Inferior parietal cortex (tissue), 1 donor: ENCODE results near the gene MRS2.

Source experiments
- DNase-seq: peaks from one replicate; pipeline ENCODE4 v3.0.0-alpha.2; 2016; ENCODE audit errors: extremely low spot score

The MRS2 gene

DNA sequence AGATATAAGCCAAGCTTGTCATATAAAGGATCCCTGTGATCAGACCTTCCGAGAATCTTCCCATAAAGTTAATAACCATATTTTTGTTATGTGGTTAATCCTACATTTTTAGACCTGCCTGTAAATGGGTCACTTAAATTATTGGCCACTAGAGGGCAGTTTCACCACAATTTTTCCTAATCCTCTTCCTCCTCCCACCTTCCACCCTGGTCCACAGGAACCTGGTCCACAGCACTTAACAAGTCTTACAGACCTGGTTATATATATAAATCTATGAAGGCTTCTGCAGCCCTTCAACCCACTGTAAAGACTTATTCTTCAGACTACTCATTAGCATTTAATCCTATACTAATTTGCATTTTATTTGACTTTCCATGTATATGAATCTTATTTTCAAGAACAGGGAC, 28.3 kb downstream of the MRS2 start:
- peak; percentile 49 for DNase-seq

DNA sequence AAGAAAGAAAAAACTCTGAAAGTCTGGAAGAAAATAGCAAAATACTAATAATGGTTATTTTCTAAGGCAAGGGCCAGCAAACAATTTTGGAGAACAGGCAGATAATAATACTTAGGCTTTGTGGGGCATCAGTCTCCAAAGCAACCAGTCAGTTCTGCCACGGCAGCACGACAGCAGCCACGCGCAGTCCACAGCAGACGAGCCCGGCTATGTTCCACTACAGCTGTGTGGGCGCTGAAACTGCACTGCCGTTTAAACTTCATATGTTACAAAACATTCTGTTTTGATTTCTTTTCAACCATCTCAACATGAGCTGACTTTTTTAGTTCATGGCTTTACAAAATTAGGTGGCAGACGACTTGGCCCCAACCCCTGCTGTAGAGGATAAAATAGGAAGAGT, 29.9 kb downstream of the MRS2 start:
- no peak for DNase-seq

DNA sequence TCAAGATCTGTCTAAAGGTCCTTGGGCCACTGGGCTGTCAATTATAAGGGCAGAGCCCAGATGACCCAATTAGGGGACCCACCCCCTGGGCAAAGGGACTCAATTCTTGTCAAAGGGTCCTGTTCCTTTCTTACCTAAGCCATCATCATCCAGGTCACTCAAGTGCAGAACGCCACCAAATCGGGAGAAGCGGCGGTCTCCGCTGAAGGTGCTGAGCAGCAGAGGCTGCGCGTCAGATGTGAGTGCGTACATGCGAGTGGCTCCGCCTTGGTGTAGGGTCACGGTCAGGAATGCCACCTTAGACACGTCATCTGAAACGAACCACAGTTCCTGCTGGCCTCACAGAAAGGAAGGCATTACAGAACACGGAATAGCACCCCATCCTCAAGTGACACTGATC, 34.2 kb downstream of the MRS2 start:
- DNase-seq: no peak

DNA sequence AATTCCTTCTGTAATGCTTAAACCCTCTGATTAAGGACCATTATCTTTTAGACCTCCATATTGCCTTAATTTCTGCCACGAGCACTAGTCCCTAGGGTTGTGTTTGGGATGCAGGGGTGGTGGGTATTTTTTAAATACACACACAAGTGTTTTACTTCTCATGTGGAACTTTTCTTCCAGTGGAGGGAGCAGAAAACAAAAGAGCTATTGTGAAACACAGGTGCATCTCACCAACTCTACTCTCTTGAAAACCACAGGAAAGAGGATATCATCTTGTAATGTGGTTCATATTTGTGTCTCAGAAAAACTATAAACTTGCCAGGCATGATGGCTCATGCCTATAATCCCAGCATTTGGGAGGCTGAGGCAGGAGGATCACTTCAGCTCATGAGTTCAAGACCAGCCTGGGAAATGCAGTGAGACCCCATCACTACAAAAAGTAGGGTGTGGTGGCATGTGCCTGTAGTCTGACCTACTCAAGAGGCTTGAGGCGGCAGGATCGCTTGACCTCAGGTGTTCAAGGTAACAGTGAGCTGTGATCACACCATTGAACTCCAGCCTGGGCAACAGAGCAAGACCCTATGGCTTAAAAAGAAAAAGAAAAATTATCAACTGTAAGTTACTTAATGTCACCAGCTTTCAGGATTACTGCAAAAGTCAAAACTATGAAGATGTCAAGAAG, 37.3 kb downstream of the MRS2 start:
- no peak for DNase-seq

DNA sequence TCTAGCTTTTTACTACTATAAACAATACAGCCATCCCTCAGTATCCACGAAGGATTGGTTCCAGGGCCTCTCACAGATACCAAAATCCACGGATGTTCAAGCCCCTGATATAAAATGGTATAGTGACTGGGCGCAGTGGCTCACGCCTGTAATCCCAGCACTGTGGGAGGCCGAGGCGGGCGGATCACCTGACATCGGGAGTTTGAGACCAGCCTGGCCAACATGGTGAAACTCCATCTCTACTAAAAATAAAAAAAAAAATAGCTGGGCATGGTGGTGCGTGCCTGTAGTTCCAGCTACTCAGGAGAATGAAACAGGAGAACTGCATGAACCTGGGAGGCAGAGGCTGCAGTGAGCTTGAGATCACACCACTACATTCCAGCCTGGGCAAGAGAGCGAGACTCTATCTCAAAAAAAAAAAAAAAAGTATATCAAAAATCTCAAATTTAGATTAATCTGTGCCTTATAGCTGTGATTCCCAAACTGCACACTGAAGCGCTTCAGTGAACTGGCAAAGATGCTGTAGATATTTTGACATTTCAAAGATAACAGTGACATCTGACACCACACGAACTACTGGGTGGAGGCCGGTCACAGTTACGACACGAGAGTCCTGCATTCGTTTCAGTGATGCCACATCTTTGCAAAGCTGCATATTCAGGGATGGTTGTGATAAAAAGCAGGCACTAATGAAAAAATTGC, 38.3 kb downstream of the MRS2 start:
- no peak for DNase-seq

DNA sequence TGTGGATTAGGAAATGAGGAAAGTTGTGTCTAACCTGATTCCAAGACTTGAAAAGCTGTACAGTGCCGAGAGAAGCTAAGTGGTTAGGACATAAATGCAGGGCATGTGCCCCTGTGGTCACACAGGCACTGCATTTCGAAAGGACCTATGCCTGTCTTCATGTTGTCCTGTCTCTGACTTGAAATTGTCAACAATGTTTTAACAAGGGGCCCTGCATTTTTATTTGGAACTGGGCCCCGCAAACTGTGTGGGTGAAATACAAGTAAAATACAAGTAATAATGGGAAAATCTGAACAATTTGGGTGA, 38.8 kb downstream of the MRS2 start:
- DNase-seq: no peak

DNA sequence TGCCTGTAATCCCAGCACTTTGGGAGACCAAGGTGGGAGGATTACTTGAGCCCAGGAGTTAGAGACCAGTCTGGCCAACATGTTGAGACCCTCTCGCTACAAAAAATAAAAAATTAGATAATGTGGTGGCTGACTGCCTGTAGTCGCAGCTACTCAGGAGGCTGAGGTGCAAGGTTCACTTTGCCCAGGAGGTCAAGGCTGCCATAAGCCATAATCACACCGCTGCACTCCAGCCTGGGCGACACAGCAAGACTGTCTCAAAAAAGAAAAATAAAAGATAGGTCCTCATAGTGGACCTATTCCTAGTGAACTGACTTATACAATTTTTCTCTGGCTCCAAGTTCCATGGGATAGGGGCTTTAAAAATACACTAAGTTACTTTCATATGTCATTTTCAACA, 41.9 kb downstream of the MRS2 start:
- no peak for DNase-seq

DNA sequence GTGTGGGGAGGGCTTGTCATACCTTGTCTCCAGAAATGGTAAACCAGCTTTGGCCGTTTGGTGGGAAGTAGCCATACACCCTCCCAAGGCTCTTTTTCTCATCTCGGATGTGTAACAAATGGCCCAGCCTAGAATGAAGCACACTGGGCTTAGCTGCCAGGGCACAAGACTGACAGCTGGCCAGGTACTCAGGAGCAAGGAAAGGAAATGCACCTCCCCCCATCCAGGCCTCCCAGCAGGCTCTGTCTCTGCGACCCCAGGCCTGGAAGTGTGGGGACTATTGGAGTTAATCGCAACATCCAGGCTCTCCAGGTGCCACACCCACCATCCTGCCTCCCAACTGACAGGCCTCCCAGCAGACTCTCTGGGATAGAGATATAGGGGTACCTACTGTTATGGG, 43.0 kb downstream of the MRS2 start:
- DNase-seq: no peak

DNA sequence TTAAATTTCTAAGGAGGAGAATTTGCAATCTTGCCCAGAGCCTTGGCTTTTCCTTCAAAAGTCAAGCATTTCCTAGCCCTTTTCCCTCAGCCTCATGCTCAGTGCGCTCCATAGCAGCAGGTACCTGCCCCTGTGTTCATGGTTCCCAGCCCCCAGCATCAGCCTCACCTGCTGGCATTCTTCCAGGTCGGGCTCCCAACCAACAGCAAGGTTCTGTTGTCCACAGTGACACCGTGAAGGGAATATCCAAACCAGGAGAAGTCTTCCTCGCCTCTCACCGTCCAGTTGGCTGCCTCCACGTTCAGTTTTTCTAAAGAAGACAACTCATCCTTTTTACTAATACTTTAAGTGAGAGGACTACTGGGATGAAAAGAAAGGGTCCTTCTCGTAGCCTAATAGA, 43.9 kb downstream of the MRS2 start:
- no peak for DNase-seq

DNA sequence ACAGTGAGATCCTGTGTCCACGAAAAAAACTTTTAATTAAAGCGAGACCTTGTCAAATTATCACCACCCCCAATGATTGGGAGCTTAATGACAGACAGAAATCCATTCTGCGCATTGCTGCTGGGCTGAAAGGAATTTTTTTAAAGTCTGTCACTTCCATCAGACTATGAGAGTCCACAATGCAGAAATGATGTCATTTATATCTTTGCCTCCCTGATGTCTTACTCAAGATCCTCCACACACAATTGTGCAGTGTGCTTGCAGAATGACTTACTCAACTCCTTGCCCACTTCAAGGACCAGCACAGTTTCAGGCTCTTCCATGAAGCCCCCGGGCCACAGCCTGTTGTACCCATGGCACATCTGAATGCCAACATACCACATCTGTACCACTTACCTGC, 45.7 kb downstream of the MRS2 start:
- DNase-seq: no peak

DNA sequence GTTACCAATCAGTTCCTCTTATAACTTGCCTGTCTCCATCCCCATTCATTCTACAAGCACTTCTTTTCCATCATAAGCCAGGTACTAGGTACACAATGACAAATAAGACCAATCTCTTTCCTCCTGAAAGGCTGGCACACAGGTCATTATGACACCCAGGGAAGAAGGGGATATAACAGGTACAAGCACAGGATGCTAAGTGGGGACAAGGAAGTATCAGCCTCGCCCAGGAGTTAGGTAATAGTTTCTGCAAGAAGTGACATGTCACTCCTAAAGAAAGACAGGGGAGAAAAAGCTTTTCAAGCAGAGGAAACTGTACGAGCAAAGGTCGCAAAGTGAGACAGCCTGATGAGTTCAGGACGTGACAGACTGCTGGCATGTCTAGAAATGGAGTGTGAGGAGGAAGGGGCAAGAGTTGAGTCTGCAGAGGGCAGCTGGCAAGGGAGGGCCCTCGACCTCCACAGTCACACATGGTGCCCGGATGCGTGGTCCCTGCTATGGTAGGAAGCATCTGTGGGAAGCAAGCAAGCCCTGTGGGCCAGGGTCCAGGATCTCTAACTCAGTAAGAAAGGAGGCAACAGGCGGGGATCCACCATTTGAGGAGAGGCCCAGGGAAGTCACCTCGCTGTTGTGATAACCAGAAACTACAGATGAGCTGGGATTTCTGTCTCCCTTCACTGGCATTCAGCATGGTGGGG, 46.2 kb downstream of the MRS2 start:
- no peak for DNase-seq

DNA sequence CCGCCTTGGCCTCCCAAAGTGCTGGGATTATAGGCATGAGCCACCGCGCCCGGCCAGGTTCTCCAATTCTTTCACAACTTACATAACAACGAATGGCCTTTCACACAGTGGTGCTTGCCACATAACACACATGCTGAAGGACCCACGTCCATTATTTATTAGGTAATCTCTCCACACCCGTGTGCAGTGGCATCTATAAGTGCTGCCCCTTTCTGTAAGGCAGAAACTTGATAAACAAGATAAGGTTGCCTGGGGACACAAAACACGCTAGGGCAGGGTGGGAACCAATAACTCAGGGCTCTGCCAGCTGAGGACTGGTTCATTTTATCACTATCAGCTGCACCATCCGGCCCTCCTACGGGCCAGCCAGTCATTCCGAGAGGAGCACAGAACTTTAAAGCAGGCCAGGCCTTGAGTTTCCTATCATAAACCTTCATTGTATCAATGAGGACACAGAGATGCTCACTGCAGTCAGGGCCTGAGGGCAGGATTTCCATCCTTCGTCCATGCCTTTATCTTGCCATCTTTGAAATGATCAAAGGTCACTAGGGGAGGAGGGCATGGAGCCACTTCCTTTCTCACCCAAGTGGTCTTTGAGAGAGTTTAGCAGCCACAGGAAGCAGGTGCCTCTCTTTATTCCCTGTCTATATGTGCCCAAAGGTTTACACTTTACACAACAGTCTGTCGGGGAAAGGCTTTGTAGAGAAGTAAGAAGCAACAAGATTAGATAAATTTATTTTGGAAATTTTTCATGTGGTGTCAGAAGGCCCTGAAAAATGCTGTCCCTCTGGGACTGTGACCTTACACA, 49.0 kb downstream of the MRS2 start:
- no peak for DNase-seq

DNA sequence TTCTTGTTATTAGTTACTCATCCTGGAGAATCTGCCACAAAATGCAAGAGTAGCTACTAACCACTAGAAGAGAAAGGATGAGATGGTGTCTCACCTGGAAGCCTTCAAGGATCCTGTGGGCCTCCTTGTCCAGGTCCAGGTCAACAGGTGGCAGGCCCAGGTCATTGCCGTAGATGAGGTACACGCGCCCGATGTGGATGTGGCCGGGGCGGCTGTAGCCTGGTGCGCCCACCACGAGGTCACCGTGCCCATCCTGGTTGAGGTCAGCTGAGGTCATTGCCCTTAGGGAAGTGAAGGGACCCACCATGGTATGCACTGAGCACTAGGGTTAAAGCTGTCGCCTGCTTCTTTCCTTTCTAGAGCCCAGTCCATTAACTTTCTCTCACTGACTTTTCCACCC, 51.2 kb downstream of the MRS2 start:
- no peak for DNase-seq

DNA sequence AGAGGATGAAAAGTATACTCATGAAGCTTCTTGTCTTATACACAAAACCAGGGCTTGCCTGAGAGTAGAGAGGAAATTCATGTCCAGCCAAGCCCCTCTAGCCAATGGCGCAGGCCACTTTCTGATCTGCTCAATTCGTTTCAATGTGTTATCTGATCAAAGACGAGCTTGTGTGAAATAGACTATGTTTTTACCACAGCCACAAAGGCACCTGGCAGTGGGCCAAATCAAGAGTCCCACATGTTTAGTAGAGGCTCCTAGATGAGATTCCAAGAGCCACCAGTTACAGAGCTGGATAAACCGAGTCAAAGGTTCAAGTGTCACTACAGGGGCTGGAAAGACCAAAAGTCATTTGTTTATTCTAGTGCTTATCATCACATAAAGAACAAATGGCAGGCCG, 51.7 kb downstream of the MRS2 start:
- DNase-seq: no peak

DNA sequence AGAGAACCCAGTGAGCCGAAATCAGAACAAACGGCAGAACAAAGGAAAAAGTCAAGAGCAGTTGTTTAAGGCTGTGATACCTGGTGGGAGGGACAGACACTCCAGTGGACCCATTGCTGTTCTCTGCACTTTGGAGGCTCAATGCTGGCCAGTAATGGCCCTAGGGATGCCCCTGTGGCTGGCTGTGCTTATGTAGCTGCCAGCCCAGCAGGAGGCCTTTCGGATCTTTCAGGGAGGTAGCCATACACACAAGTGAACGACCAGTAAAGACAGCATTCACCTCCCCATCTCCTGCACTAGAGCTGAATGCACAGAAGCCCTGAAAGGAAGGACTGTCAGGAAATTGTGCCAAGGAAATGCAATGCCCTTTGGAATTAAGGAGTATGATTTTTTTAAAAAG, 52.3 kb downstream of the MRS2 start:
- no peak for DNase-seq

DNA sequence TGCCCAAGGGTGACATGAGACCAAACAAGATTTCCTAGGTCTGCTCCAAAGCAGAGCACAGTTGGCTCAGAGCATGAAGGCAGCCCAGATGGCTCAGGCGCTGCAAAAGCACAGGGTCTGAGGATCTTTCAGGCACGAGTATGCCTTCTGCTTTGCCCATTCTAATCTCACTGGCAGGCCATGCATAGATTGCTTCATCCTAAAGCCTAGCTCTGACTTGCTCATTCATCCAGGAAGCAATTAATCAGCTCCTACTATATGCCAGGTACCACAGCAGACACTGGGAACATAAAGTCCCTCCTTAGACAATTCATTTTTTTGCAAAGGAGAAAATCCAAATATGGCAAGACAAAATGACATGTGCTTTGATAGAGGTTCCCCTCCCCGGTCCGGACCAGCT, 55.4 kb downstream of the MRS2 start:
- DNase-seq: no peak

DNA sequence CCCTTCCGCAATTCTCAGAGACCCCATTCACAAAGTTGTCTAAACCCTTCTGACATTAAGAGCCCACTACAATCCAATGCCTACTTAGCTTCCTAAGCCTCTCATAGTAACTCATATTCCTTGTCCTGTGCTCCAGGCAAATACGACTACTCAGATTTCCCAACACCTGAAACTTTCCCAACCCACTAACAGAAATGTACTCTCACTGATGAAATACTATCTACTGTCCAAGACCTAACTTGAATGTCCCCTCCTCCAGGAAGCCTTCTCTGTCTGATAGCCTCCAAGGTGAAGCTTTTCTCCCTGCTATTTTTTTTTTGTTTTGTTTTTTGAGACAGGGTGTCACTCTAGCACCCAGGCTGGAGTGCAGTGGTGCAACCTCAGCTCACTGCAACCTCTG, 56.2 kb downstream of the MRS2 start:
- DNase-seq: no peak

DNA sequence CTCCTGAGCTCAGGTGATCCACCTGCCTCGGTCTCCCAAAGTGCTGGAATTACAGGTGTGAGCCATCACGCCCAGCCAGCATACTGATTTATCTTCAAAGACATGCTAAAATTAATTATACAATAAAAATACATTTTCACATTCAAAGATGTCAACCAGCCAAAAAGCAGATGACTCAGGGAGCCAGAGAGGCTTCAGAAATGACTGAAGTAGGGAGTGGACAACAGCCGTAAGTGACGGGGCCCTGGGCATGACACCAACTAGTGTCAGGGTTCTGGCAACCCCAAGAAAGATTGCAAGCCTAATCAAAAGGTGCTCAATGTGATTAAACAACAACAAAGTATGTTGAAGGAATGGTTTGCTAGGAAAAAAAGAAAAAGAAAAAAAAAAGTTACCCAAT, 58.2 kb downstream of the MRS2 start:
- no peak for DNase-seq

DNA sequence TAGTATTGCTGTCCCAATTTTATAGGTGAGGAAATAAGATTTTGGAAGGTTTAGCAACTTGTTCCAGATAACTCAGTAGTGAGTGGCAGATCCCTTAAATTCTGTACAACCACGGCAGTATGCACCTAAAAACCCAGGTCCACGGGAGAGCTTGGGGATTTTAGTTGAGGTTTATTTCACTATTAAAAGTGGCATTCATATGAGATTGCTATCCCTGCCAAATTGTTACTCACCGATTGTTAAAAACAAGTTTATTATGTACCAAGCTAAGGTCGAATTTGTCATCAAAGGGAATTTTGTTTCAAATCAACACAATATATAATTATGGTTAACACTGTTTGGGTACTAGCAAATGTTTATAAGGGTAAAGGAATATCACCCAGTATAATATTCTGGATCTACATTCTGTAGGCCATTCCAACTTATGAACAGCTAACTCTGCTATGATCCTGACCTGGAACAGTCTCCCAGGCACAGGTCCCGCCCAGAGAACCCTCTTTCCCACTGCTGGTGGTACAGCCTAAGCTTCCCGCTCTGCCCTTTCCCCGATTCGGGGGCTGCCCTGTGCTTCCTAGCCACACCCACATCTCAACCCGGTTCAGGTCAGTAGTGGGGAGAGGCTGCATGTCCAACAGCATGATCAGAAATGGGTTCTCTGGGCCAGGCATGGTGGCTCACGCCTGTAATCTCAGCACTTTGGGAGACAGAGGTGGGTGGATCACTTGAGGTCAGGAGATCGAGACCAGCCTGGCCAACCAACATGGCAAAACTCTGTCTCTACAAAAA, 61.7 kb downstream of the MRS2 start:
- no peak for DNase-seq

DNA sequence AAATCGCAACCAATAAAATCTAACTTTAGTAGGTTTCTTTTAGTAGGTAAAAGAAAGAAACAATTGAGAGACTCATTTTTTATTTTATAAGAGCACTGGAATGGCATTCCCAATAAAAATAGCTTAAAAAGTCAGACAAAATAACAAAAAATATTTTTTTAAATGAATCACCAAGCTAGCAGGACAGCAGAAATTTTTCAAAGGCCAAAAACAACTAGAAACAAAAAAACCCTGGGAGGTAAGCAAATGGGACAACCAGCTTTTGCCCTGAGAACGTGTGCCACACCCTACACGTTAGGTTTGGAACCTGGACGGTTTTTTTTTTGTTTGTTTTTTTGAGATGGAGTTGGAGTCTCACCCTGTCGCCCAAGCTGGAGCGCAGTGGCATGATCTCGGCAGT, 67.1 kb downstream of the MRS2 start:
- DNase-seq: no peak

DNA sequence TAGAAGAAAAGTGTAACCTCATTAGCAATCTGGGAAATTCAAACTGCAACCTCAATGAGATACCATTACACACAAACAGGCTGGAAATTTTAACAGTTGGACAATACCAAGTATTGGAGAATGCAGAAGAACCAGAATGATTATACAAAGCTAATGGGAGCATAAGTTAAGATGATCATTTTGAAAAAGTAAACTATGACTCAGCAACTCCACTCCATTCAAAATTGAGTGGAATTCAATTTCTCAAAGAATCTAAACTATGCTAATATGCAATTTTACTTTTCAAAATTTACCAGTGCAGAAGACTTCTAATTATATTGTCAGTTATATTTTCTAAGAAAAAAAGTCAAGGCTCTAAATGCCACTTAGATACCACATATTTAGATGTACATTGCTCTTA, 69.4 kb downstream of the MRS2 start:
- DNase-seq: no peak
